GM21786 (cell line): ENCODE data around the gene BORCS8.
"Not testable (repeated sequence)": the region's sequence is repeated elsewhere in the genome, so short reads cannot be mapped to it uniquely, and the experiment has no call there.

ENCODE experiments used
- ATAC-seq: cut with Tn5 transposase; IDR thresholded peaks from one replicate; pipeline ENCODE4 v1.9.1; 2021; ENCODE audit not compliant: unreplicated experiment

BORCS8 gene

GRCh38 chr19:19192078-19192882 is at the start of gene BORCS8, which contains the start of gene RFXANK:
BORCS8 (minus strand) TSS chr19:19192152; CDS start chr19:19192117, 35 bp downstream.
RFXANK (plus strand) TSS chr19:19192258; CDS start chr19:19193947, 1,689 bp downstream.
- ATAC-seq = peak; percentile 84

- ATAC-seq = no peak
Measured at GRCh38 chr19:19240476-19240875, 48.5 kb upstream of the BORCS8 start.

- no peak for ATAC-seq
Measured at GRCh38 chr19:19239675-19240074, 47.7 kb upstream of the BORCS8 start.

GRCh38 chr19:19238126-19238894 is 46.4 kb upstream of the BORCS8 start:
- ATAC-seq = no peak

GRCh38 chr19:19236173-19236572 is 44.2 kb upstream of the BORCS8 start:
- no peak for ATAC-seq

GRCh38 chr19:19234220-19234816 is 42.4 kb upstream of the BORCS8 start:
- no peak for ATAC-seq

- ATAC-seq = no peak
Measured at GRCh38 chr19:19232261-19232721, 40.3 kb upstream of the BORCS8 start.

- ATAC-seq = no peak
Measured at GRCh38 chr19:19230999-19231398, 39.0 kb upstream of the BORCS8 start.

- no peak for ATAC-seq
Measured at GRCh38 chr19:19229701-19230100, 37.7 kb upstream of the BORCS8 start.

GRCh38 chr19:19227217-19227616 is 35.3 kb upstream of the BORCS8 start:
- no peak for ATAC-seq

- ATAC-seq = no peak
Measured at GRCh38 chr19:19226663-19227062, 34.7 kb upstream of the BORCS8 start.

GRCh38 chr19:19226204-19226603 is 34.3 kb upstream of the BORCS8 start:
- no peak for ATAC-seq

- no peak for ATAC-seq
Measured at GRCh38 chr19:19224852-19225494, 33.0 kb upstream of the BORCS8 start.

- ATAC-seq = no peak
Measured at GRCh38 chr19:19224150-19224851, 32.3 kb upstream of the BORCS8 start.

GRCh38 chr19:19223636-19224035 is 31.7 kb upstream of the BORCS8 start:
- no peak for ATAC-seq

- ATAC-seq = no peak
Measured at GRCh38 chr19:19223060-19223459, 31.1 kb upstream of the BORCS8 start.

GRCh38 chr19:19221000-19221399 is 29.0 kb upstream of the BORCS8 start:
- ATAC-seq = not testable (repeated sequence)

GRCh38 chr19:19218911-19219310 is 27.0 kb upstream of the BORCS8 start:
- ATAC-seq = no peak

- ATAC-seq = no peak
Measured at GRCh38 chr19:19217099-19217498, 25.1 kb upstream of the BORCS8 start.

- ATAC-seq = no peak
Measured at GRCh38 chr19:19215792-19216191, 23.8 kb upstream of the BORCS8 start.
